Progenitor cell of endocrine pancreas (in vitro differentiated cells): Measurements from ENCODE around the gene CPE. TPM values are rescaled to one million over a fixed set of nuclear protein-coding genes. Genes with fewer than 3 reads are reported as not detected.

Experiments used
- DNase-seq: peaks from one replicate; pipeline ENCODE4 v3.0.0; 2021; ENCODE audit warnings: low spot score; ENCODE audit not compliant: unreplicated experiment
- H3K27ac Mint-ChIP-seq: 2 replicates; pipeline ENCODE4 v1.8.0; 2021; ENCODE audit warnings: mild to moderate bottlenecking, moderate library complexity, mixed read lengths
- H3K27me3 Mint-ChIP-seq: 2 replicates; pipeline ENCODE4 v1.8.0; 2021; ENCODE audit warnings: mixed read lengths
- H3K36me3 Mint-ChIP-seq: 2 replicates; pipeline ENCODE4 v1.8.0; 2022; ENCODE audit warnings: mixed read lengths; ENCODE audit not compliant: insufficient read depth
- H3K4me1 Mint-ChIP-seq: 2 replicates; pipeline ENCODE4 v1.8.0; 2021; ENCODE audit warnings: low read depth, mixed read lengths
- H3K4me3 Mint-ChIP-seq: 2 replicates; pipeline ENCODE4 v1.8.0; 2021; ENCODE audit warnings: low read depth, mild to moderate bottlenecking, moderate library complexity, mixed read lengths
- H3K9me3 Mint-ChIP-seq: 2 replicates; pipeline ENCODE4 v1.8.0; 2021; ENCODE audit warnings: low read depth, mixed read lengths
- total RNA-seq: library from RNA; stranded (reverse); gene quantifications from 2 replicates; pipeline ENCODE4 v1.2.1, GENCODE V29; 2021
- TF ChIP-seq, protein P1 (sequence below): fragments of 200-600 bp; sonication (generic); IDR thresholded peaks from one replicate; pipeline ENCODE4 v1.5.0; 2021; ENCODE audit warnings: antibody characterized with exemption, mild to moderate bottlenecking; ENCODE audit not compliant: unreplicated experiment

Gene CPE
- total RNA-seq, 1 donor from 2014 or later: 129 TPM

DNA sequence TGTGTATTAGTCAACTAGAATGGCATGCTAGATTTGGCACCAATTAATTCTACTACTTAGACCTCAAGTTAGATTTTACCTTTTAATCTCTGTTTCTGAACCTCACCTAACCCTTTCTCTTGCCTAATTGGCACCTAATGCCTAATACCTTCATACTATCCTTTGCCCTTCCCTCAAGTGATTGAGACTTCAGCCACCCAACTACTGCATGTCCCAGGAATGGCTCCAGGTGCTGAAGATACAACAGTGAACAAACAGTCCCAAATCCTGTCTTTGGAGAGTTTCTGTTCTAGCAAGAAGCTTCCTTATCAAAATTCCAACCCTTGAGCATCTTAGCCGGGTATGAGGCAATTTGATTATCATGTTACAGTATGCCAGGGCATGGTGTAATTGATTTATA lies 139.9 kb downstream of the CPE start:
- Mint-ChIP-seq H3K27ac (no peak overlapping the region), H3K4me1 (no peaks in the 10 kb centered on the region), H3K4me3 (no peak overlapping the region), H3K36me3 (no peaks in the 10 kb centered on the region), H3K27me3 (no peaks in the 10 kb centered on the region), H3K9me3 (no peaks in the 10 kb centered on the region)
- no peak for DNase-seq
- TF ChIP-seq, protein P1, sequence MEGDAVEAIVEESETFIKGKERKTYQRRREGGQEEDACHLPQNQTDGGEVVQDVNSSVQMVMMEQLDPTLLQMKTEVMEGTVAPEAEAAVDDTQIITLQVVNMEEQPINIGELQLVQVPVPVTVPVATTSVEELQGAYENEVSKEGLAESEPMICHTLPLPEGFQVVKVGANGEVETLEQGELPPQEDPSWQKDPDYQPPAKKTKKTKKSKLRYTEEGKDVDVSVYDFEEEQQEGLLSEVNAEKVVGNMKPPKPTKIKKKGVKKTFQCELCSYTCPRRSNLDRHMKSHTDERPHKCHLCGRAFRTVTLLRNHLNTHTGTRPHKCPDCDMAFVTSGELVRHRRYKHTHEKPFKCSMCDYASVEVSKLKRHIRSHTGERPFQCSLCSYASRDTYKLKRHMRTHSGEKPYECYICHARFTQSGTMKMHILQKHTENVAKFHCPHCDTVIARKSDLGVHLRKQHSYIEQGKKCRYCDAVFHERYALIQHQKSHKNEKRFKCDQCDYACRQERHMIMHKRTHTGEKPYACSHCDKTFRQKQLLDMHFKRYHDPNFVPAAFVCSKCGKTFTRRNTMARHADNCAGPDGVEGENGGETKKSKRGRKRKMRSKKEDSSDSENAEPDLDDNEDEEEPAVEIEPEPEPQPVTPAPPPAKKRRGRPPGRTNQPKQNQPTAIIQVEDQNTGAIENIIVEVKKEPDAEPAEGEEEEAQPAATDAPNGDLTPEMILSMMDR: no peak

DNA sequence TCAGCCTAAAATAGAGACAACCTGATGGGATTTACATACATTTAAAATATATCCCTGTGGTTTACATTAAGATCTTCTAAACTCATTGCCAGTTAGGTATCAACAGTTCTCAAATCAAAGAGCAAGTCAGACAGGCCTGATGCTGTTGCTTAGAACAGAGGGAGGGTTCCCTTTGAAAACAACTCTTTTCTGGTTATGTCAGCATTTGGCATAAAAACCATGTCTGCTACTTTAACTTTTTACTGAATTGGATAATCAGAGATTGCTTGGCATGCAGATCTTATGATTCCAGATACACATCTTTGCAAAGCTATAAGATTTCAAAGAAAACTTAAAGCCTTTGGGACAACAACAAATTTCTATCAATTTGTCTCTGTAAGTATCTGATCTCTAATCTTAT lies 140.8 kb downstream of the CPE start:
- Mint-ChIP-seq H3K36me3 (no peaks in the 10 kb centered on the region), H3K27ac (no peak overlapping the region), H3K4me3 (no peak overlapping the region), H3K9me3 (no peaks in the 10 kb centered on the region), H3K4me1 (no peaks in the 10 kb centered on the region), H3K27me3 (no peaks in the 10 kb centered on the region)
- no peak for DNase-seq
- TF ChIP-seq, protein P1: no peak

DNA sequence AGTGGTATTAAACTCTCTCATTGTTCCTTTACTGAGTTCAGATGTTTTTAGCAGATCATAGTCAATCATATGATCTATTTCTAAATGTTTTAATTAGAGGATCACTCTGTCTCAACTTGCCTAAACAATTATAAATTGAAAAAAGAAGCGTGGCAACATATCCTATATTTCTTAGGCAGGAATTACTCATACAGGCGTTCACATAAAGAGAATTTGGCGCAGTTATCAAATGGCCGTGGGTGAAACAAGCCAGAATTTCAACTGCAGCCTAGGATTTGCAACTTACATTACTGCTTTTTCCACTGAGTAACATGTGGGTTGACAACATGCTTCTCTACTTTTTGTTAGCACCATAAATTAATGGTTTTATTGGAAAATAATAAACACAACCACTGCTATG lies 141.3 kb downstream of the CPE start:
- H3K27ac Mint-ChIP-seq: no peak overlapping the region
- no peaks in the 10 kb centered on the region for H3K4me1 Mint-ChIP-seq
- no peaks in the 10 kb centered on the region for H3K9me3 Mint-ChIP-seq
- H3K36me3 Mint-ChIP-seq: no peaks in the 10 kb centered on the region
- DNase-seq: no peak
- TF ChIP-seq, protein P1: no peak
- H3K4me3 Mint-ChIP-seq: no peak overlapping the region
- no peaks in the 10 kb centered on the region for H3K27me3 Mint-ChIP-seq

DNA sequence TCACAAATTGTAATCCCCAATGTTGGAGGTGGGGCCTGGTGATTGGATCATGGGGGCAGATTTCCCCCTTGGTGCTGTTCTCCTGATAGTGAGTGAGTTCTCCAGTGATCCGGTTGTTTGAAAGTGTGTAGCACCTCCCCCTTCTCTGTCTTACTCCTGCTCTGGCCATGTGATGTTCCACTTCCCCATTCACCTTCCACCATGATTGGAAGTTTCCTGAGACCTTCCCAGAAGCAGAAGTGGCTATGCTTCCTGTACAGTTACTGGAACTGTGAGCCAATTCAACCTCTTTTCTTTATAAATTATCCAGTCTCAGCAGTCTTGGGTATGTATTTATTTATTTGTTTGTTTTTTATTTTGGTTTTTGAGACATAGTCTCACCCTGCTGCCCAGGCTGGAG lies 143.2 kb downstream of the CPE start:
- Mint-ChIP-seq H3K36me3 (no peaks in the 10 kb centered on the region), H3K4me3 (no peak overlapping the region), H3K27ac (no peak overlapping the region), H3K9me3 (no peaks in the 10 kb centered on the region), H3K27me3 (no peaks in the 10 kb centered on the region), H3K4me1 (peaks cover 2% of the 10 kb centered on the region)
- TF ChIP-seq, protein P1: no peak
- no peak for DNase-seq

DNA sequence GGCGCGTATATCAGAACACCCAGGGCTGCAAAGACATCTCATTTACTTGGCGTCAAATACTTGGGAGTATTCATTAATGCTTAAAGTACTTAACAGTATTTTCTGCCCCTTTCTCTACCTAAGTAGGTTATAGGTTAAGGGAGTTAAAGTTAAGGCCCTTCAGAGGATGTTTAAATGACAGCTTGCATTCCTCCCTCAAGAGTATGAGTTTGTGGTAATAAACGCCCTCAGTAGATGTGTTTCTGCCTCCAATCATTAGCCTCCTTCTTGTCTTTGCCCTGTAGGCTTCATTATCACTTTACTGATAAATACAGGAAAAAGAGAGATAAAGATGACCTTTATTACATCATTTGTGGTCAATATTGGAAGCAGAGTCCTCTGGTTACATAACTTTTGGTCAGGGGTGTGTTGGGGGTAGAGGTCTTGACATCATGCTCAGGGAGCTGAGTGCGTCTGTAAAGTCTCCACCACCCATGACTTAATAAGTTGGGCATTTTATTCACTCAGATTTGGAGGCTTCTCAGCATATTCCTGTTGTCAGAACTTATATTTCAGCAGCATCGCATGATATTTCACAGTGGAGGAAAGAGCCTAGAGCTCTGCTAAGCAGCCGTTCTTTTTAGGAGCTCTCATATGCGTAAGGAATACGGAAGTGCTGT lies 145.9 kb downstream of the CPE start:
- Mint-ChIP-seq H3K9me3 (peaks cover 3% of the 10 kb centered on the region), H3K36me3 (no peaks in the 10 kb centered on the region), H3K27me3 (no peaks in the 10 kb centered on the region), H3K27ac (no peak overlapping the region), H3K4me1 (peaks cover 2% of the 10 kb centered on the region), H3K4me3 (no peak overlapping the region)
- DNase-seq: no peak
- TF ChIP-seq, protein P1: no peak
